Stimulated activated CD8-positive, alpha-beta memory T cell treated with anti-CD3 and anti-CD28 coated beads, Interleukin-7, amount 100 ng/mL, for 24 hours (primary cell): ENCODE measurements around the gene ANAPC2.
A peak's percentile ranks its signal among the peaks of the same experiment; 100 is the strongest.
"Not testable (repeated sequence)": the region's sequence is repeated elsewhere in the genome, so short reads cannot be mapped to it uniquely, and the experiment has no call there.

Experiments
- DNase-seq: peaks from one replicate; pipeline ENCODE4 v3.0.0-alpha.2; 2020; ENCODE audit warnings: low read depth

The ANAPC2 gene

DNA sequence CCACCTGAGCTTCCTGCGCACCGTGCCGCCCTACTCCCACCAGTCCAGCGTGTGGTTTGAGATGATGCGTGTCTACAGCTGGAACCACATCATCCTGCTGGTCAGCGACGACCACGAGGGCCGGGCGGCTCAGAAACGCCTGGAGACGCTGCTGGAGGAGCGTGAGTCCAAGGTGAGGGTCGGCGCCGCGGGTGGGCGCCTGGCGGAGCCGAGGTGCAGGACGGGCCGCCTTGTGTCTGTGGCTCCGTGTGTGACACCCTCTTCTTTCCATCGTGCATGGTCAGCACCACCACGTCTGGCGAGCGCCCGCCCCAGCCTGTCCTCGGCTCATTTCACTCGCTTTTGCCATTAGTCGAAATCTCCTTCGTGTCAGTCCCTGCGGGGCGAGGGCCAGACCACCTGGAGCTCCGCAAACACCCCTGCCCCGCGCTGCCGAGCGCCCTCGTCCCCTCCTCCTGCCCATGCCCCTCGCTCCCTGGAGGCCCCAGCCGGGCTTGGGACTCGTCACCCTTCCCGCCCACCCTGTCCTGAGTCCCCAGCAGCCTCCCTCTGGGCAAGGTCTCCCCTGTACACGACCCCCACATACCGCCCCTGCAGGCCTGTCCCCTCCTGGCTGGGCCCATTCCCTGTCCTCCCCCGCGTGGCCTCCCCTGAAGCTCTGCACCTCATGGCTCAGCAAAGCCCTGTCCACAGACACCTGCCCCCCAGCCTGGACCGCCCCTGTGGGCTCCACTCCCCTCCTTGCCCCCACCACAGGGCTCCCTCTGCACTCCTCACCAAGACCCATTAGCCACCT is 42.4 kb downstream of the ANAPC2 start:
- DNase-seq: no peak

DNA sequence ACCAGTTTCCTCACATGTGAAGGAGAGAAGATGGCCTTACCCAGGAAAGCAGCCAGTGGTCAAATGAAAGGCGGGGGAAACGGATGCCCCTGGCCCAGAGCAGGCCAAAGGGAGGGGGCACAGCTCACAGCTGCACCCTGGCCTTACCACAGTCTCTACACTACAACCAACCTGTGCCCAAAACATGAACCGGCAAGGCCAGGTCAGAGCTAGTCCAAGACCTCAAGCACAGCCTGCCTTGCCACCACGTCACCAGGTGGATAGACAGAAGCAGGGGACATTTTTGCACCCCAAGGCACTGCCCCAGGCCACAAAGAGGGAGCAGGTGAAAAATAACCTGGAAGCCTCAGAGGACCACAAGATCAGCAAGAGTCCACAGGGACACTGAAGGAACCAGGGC is 44.9 kb downstream of the ANAPC2 start:
- no peak for DNase-seq

DNA sequence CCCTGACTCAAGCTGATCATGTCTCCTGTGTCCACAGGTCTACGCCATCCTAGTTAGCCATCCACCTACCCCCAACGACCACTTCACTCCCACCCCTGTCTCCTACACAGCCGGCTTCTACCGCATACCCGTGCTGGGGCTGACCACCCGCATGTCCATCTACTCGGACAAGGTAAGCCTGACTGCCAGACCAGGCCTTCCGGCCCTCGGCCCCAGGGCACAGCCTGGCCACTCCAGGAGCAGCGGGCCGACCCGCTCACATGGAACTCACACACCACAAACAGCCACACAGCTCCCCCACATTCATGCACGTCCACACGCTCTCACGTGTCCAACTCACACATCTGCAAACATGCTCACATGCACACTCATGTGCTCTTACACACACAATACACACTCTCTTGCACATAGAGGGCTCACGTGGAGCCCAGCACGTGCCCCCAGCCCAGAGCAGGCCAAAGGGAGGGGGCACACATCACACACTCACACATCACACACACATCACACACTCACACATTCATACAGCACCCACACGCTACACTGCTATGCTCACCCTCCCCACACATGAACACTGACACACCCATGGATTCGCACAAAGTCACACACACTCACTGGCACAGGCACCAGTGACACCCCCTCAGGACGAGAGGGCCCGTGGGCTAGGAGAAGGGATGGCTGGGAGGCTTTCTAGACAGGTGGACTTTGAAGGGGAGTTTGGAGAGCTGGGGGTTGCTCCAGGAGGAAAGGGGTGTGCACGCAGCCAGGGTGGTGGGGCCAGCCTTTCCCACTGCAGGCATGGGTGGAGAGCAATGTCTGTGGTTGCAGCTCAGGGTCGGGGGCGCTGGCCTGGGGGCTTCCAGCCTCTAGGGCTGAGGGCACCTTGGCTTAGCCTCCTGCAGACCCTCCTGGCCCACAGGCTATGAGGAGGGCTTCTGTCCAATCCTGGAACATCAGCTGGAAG is 46.1 kb downstream of the ANAPC2 start:
- DNase-seq: no peak

DNA sequence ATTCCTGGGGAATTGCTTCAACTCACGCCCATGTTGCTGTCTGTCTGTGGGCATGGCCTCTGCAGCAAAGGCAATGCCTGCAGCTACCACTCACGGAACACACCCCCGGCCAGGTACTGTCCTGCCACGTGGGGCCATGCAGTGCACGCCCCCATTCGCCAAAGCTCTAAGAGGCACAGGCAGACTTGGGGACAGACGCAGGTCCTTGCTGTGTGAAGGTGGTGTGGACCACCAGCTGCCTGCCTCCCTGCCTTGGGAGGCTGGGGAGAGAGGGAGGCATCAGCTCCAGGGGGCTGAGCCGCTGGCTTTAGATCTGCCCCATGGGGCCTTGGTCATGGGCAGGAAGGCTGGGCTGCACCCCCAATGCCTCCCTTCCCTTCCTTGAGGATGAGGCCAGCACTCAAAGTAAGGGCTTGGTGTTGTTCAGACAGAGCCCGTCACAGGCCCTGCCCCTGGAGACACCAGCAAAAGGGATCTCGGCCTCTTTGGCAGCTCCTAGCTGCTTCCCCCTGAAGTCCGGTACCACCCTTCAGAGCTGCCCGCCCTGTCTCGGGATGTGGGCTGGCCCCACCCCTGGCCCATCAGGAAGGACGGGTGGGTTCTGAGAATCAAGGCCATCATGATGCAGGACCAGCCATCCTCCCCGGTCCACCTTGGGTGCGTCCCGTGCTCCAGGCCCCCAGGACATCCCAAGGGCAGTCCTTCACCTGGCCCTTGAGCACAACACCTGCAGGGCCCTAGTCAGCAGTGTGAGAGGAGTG is 47.1 kb downstream of the ANAPC2 start:
- no peak for DNase-seq

DNA sequence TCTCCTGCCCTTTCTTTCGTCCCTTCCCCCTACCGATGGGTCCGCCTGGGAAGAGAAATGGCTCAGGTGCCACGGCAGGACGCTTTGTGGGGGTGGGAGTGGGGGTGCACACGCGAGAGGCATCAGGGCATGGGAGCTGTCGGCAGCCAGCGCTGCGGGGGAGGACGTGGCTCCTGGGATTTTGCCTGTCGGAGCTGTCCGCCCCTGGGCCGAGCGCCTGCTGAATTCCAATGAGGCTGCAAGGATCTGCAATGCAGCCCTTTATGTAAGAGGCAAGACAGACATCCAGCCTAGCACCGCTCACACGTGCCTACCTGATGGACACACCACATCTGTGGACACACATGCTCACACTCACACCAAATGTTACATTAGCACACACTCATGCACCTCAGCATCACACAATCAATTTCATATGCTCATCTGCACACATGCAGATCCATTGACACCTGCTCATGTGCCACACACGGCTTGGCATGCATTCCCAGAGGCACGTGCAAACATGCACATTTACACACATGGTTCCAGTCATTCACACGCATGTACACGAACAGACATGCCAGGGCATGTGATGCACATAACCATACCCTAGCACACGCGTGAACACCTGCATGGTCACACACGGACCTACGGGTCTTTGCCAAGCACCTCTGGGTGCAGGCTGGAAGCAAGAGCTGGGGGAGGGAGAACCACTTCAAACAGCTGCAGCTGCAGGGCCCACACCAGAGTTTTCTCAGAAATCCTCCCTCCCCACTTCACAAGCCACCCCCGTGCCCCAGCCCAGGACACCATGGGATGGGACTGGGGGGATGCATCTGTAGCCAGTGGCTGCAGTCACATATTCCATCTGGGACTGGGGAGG is 48.0 kb downstream of the ANAPC2 start:
- no peak for DNase-seq

DNA sequence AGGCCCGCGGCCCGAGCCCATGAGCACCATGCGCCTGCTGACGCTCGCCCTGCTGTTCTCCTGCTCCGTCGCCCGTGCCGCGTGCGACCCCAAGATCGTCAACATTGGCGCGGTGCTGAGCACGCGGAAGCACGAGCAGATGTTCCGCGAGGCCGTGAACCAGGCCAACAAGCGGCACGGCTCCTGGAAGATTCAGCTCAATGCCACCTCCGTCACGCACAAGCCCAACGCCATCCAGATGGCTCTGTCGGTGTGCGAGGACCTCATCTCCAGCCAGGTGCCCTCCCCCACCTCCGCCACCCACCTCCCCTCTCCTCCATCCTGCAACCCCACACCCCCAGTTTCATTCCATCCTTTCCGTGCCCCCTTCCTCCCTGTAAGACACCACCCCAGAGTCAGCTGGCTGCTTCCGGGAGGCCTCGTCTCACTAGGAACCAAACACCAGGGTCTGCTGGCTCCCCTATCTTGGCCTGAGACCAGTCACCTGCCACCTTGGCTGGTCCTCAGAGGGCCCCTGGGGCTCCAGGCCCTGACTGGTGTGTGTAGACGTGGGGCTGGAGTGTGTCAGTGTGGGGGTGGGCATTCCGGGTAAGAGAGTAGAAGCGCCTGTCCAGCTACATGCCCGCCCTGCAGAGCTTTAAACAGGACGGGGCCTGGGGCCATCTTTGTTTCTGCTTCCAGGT is 48.8 kb downstream of the ANAPC2 start:
- no peak for DNase-seq

DNA sequence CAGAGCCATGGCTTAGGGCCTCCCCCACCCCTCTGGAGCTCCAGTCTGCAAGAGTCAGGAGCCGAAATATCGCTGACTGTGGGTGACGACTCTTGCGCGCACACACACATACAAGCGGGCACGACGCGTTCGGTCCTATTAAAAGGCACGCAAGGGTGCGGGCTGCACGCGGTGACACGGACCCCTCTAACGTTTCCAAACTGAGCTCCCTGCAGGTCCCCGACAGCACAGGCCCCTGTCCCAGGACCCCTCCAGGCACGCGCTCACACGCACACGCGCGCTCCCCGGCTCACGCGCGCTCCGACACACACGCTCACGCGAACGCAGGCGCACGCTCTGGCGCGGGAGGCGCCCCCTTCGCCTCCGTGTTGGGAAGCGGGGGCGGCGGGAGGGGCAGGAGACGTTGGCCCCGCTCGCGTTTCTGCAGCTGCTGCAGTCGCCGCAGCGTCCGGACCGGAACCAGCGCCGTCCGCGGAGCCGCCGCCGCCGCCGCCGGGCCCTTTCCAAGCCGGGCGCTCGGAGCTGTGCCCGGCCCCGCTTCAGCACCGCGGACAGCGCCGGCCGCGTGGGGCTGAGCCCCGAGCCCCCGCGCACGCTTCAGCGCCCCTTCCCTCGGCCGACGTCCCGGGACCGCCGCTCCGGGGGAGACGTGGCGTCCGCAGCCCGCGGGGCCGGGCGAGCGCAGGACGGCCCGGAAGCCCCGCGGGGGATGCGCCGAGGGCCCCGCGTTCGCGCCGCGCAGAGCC is 49.5 kb downstream of the ANAPC2 start, which contains the start of gene GRIN1:
Gene GRIN1 (plus strand): TSS at position 433 of the 746 bp plus-strand sequence. CDS start 333 bp downstream, outside the sequence.
- no peak for DNase-seq

DNA sequence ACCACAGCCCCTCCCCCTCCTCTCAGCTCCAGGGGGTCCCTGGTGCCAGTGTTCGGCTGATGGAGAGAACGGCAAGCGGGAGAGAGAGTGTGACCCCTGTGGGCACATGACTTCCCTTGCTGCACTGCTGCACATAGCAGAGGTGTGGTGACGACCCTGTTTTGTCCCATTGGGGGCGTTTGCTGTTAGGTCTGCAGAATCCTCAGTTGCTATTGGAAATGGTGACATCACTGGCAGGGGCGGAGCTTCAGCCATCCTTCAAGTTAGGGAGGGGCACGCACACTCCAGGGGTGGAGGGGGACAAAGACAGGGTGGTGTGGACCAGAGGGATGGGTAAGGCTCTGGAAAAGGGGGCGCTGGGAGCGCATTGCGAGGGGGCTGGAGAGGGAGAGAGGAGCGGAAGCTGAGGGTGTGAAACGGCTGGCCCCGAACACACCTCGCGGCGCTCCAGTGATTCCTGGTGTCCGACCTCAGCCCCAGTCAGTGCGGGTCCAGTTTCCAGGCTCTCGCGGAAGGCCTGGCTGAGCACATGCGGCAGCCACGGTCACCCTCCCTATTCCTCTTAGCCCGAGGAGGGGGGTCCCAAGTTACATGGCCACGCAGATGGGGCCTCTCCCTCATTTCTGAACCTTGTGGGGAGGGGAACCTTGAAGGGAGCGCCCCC is 50.2 kb downstream of the ANAPC2 start:
- no peak for DNase-seq

DNA sequence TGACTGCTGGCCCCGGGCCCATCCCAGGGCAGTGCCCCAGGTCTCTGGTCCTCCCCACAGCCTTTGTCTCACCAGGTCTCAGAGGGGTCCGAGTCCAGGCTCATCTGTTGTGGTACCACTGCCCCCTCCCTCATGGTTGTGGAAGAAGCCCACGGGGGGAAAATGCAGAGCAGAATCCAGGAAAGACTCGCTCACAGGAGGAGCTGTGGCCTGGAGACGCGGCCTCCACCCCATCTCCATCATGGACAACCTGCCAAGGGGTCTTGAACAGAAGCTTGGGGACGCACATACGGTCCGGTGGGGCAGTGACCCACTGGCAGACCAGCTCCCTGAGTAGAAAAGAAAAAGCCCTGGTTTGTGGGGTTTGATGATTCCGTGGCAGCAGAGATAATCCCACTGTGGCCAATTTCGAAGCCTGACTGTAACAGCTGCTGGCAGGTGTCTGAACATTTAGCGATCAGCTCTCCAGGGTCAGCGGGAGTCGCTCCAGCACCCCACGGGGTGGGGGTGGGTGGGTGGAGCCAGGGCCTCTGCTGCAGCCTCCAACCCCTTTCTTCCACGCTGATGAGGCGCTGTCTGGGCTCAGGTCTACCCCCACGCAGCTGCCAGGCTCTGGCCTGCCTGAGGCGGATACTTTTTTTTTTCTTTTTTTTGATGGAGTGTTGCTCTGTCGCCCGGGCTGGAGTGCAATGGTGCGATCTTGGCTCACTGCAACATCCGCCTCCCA is 51.3 kb downstream of the ANAPC2 start:
- no peak for DNase-seq

DNA sequence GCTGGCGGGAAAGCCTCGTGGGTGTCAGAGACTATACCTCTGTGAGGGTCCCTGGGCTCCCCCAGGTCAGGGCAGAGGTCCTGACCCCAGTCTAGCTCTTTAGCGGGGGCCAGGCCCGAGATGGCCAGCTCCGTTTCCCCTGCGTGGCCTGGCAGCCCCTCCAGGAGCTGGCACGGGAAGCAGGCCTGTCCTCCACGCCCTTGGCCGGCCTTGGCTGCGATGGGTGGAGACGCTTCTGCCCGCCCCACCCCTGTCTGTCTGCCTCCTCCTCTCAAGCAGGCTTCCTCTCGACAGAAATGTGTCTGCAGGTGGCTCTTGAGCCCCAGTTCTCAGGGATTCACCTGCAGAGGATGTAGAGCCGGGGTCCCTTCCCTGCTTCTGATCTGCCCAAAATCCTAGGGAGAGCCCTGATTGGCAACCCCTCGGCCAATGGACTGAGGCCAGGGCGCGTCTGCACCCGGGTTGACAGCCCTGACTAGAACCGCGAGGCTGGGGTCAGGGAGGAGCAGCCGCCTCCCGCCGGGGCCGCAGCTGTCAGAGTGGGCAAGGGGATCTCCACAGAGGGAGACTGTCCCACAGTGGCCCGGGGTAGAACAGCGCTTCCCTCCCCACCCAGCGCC is 52.0 kb downstream of the ANAPC2 start:
- DNase-seq: no peak

DNA sequence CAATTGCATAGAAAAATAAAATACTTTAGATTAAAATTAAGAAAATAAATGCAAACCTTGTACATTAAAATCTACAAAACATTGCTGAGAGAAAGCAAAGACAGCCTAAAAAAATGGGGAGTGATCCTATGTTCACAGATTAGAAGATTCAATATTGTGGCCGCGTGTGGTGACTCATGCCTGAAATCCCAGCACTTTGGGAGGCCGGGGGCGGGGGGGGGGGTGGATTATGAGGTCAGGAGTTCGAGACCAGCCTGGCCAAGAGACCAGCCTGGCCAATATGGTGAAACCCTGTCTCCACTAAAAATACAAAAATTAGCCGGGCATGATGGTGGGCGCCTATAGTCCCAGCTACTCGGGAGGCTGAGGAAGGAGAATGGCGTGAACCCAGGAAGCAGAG is 53.2 kb downstream of the ANAPC2 start:
- not testable (repeated sequence) for DNase-seq

DNA sequence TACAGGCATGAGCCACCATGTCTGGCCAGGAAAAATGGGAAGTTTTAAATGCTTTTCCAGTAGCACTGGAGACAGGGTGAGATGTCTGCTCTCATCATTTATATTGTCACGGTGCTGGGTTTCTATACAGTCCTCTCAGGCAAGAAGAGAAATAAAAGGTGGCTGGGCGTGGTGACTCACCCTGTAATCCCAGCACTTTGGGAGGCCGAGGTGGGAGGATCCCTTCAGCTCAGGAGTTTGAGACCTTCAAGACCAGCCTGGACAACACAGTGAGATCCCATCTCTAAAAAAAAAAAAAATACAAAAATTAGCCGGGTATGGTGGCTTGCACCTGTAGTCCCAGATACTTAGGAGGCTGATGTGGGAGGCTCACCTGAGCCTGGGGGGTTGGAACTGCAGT is 54.2 kb downstream of the ANAPC2 start:
- no peak for DNase-seq

DNA sequence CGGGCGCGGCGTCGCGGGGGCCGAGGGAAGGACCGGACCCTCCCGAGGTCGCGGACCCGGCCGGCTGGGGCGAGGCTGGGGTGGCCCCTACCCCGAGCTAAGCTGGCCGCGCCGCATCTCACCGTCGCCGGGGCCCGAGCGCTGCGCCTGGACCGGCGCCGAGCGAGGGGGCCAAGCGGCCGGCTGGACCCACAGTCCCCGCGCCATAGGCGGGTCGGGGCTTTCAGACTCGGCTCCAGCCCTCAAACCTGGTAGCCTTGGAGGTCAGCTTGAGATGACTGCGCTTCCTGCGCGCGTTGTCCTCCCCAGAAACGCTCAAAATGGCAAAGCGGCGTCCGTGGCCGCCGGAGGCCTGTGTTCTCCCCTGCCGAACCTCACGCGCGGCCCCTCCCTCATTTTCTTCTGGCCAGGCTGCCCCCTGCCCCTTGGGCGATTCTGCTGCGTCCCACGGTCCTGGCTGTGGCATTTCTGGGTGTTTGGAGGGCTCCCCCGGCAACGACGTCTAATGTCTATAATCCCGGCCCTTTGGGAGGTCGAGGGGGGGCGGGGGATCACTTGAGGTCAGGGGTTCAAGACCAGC is 58.1 kb downstream of the ANAPC2 start:
- no peak for DNase-seq

DNA sequence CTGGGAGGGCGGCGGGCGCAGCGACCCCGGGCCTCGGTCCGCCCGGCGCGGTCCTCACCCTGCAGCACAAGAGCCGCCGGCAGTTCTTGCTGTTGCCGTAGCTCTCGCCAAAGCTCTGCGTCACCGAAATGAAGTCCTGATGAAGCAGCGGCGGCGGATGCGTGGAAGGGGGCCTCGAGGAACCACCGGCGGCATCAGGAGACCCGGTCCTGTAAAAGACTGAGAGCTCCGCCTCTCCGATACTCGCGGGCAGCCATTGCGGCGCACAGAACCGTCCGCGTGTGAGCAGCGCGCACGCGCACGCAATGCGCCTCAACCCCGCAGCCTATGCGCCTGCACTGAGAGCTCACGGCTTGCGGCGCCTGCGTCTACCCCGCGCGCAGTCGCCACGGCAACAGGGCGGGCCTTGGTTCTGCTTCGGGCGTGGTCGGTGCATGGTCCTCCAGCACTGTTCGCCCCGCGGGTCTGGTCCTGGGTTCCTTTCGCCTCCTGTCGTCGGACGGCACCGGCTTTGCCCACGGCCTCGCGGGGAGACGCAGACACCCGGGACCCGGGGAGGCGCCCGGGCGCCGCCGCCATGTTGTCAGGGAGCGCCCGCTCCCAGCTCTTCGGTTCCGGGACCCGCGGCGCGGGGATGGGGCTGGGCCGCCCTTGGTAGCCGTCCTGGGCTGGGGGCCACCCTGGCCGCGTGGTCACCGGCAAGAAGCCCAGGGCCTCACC is 58.7 kb downstream of the ANAPC2 start:
- peak; percentile 73 for DNase-seq

DNA sequence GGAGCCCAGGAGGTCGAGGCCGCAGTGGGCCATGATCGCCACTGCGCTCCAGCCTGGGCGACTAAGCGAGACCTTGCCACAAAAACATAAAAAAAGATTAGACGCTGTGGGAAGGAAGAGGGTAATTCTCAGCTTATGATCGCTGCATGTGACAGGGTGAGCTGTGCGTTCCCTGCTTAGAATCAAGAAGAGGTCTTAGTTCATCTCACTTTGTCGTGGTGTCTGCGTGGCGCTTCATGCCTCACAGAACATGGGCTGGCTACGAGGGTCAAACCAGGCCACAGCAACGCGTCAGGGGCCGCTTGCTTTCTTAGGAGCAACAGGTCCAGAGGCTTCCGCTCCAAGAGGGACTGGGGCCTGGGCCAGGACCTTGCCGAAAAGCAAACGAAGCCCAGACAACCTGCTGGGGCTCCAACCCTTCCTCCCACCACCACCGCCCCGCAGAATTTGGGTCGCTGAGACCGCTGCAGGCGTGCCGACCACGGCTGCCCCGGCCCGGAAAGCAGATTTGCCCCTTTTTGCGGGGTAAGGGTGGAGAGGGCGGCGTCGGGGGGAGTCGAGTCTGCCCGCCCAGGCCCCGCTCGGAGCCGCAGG is 59.4 kb downstream of the ANAPC2 start:
- DNase-seq: no peak

DNA sequence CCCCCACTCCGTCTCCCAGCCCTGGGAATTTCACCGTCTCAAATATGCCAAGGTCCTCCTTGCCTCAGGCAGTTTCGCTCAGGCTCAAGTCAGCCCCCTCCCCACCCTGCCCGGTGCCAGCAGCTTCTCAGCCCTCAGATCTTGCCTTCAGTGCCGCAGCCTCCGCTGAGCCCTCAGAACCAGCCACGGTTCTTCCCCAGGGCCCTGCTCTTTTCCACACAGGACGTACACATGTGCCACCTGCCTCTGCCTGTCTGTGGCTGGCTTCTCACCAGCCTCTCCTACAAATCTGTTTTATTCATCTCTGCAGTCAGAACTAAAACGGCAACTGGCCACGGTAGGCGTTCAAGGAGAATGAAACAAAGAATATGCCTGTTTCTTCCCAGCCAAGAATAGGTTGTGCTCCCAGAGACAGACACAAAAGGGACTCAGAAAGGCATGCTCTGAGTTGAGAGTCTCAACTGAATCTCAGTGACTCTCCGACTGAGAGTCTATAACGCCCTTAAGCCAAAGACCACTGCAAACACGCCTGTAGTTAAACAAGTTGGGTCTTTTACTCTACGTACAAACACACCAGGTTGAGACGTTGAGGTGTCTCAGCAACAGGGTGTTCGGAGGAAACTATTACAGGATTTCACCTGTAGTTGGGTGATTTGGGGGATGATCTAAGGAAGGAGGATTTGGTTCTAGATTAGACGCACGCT is 60.0 kb downstream of the ANAPC2 start:
- DNase-seq: no peak
